Activated naive CD8-positive, alpha-beta T cell treated with anti-CD3 and anti-CD28 coated beads, Interleukin-2, amount 50 U/mL, for 16 hours (primary cell): Measurements from ENCODE around the gene JPH4.

Source experiments
- DNase-seq: peaks from one replicate; pipeline ENCODE4 v3.0.0-alpha.2; 2020; ENCODE audit warnings: low read depth, low spot score

JPH4 gene

DNA sequence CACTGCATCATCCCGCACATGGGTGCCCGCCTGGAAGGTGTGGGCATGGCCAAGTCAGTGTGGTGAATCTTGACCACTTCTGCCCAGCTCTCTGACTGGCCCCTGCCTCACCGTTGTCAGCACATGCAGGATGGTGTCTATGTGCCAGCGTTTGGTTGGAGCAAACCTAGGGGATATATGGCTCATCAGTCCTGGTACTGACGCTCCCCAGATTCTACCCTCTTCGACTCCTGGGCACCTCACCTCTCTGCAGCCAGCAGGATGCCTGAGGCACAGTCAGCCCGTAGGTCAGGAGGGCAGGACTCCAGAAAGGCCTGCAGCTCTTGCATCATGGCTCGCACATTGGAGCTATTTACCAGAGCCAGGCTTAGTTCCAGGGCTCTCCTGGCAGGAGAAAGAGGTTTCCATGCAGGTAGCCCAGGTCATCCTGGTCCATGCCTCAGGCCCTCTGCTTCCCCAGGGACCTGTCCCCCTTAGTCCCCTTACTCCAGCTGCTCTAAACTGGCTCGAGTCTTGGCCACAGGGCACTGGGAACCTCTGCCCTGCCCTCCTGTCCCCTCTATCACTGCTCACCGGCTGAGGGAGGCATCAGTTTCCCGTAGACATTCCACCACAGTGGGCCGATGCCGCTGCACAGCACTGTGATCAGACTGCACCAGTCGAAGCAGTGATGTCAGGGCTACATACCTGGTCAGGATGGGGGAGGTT is 15.0 kb downstream of the JPH4 start:
- no peak for DNase-seq

DNA sequence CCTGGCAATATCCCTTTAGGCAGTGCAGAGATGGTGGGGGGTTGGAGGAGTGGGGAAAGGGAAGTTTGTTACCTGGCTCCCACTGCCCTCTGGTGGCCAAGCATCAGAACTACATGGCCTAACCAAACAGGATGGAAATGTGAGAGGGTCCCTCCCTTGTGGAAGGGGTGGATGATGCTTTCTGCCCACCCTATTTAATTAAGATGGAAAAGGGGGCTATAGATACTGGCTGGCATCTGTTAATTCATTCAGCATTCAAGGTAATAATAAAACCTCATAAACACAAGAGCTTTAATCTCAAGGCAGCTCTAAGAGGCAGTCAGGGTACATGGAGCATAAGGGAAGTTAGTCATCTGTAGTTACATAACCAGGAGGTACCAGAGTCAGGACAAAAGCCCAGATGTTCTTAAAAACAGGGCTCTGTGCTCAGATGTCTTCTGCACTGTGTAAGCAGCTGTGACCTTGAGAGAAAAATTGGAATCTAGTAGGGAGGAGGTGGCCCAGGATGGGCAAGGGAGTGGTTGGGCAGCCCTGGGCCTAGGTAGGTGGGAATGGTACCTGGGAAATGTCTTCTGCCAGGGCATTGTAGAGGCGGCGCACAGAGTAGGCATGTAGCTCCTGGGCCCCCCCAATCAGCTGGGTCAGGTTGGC is 15.6 kb downstream of the JPH4 start:
- peak; percentile 26 for DNase-seq

DNA sequence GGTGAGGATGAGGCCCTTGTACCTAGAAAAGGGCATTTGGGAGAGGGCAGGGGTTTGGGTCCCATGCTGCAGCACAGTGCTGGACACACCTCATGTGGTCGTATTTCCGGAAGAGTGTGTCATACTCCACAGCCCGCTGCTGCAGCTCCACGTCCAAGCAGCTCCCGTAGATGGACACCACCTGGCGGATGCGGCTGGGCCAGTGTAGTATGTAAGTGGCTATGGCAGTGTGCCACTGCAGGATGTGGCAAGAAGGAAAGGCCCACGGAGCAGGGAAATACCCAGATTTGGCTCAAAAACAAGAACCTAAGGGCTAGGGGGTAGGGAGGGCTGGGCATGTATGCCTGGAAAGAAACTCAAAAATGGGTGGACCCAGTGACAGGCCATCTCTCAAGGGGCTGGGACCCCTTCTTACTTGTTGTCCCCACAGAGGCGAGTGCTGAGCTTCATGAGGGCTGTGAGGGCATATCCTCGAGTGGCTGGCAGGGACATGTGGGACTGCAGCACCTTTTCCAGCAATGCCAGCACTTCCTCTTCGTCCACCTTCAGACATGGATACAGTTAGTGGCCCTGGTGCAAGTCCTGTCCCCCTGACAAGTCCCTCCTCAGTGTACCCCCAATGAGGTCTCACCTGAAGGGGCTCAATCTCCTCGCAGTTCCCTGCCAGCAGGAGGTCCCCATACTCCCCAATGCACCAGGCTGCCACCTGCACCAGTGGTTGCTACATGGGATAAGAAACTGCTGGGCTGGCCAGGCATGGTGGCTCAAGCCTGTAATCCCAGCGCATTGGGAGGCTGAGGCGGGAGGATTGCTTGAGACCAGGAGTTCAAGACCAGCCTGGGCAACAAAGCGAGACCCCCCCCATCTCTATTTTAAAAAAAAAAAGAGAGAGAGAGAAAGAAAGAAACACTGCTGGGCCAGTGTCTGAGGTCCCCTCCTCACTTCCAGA is 16.4 kb downstream of the JPH4 start:
- DNase-seq = no peak

DNA sequence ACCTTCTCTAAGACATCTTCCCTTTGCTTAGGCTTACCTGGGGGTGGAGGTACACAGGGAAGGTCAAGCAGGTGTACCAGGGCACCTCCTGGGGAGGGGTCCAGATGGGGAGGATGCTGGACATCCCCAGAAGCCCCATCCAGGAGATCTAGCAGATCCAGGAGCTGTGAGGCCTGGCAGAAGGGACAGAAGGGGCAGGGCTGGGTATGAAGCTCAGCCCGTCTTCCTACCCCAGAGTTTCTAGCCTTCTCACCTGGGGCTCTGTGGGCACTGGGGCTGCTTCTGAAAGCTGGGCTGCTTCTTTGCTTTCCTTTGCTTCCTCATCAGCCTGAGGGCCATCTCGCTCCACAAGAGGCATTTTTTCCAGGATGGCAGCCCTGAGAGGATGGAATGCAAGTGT is 17.3 kb downstream of the JPH4 start:
- DNase-seq = no peak

DNA sequence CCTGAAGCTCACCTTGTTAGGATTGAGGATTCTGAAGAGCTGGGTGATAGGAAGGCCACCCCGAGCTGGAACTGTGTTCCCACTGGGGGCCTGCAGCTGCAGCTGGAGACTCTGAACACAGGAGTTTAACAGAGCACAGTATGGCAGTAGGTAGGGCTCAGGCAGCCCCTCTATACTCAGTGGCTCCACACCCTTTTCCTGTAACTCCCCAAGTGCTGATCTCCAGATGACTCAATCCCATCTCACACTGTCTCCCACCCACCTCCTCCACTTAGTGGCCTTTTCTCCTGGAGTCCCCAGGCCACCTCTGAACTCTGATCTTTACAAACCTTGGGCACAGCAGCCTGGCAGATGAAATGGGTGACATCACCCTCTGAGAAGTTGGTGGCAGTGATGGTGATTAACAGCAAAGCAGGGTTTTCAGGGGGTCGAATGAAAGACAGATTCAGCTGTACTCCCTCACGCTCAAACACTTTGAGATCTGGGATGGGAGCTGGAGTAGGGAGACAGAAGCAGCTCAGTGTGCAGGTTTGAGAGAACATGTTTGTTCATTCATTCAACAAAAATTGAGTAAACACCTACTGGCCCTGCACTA is 18.6 kb downstream of the JPH4 start:
- DNase-seq = no peak

DNA sequence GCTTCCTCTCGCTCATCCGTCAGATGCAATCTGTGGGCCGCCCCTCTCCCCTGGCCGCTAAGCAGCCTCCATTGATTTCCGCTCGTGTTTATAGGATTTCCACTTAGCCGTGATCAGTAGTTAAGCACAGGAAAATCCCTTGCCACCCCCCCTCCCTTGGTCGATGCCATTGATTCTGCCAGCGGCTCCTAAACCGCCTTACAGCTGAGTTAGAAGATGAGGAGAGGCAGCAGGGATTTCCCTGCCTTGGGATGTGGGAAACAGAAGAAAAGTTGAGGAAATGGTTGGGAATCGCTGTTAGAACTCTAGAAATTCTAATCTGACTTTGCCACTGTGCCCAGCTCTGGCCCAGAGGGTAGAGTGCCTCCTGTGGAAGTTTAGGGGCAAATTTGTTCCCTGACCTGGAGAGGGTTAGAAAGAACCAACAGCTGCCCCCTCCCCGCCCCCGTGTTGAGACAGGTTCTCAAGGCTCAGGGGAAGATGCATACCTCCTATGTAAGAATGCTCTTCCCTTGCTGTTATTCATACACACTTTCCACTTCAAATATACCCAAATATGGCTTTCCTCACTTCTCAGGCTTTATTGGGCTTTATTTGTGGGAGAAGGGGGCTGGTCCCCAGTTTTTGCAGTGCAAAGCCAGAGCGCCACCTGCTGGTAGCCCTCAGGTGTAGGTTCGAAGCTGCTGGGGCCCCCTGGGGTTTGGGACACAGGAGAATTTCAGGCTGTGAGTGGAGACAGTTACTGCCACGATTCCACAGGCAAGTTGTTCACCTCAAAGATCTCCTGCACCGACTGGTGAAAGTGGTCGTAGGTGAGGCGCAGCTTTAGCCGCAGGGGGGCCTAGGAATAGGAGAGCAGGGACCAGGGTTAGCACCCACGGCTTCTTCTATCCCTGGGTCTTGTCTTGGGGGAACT is 19.3 kb downstream of the JPH4 start:
- peak; percentile 39 for DNase-seq

DNA sequence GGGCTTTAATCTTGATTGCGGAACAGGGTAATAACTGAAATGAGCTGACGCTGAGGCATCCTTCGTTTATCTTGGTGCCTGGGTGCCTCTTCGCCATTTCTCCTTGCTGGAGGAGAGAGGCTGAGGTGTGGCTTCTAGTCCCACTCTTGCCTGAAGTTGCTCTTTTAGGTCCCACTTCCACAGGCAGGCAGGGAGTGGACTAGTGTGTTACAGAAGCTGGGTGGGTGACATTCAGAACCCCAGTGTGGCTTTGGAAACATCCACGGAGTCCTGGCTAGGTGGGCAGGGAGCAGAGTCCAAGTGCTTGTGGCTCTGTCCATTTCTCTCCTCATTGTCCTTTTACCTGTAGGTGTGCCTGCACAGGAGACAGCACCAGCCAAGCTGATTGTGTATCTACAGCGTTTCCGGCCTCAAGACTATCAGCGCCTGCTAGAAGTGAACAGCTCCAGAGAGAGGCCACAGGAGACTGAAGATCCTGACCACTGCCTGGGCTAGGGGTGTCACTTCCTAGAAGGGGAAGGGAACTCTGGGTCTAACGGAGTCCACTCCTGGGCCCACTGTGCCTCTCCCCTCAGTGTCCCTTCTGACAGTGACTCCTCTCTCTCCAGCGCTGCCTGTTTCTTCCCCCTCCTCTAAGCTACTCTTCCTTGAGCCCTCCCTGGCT is 20.1 kb downstream of the JPH4 start:
- DNase-seq = no peak

DNA sequence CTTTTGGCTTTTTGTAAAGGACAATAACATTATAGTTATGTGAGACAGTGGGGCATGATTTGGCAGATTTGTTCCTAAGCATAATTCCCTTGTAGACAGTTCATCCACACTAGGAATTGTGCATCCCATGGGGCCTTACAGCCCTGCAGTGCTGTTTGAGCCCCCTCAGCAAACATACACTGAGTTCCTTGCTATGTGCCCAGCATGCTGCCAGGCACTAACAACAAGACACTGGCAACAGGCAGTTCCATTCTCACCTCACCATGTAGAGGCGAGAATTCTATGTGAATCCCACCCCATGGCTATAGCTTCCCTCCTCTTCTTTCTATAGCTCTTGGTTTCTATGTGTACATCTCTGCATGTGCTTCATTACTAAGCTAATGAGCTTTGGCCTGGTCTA is 20.6 kb downstream of the JPH4 start:
- DNase-seq = no peak

DNA sequence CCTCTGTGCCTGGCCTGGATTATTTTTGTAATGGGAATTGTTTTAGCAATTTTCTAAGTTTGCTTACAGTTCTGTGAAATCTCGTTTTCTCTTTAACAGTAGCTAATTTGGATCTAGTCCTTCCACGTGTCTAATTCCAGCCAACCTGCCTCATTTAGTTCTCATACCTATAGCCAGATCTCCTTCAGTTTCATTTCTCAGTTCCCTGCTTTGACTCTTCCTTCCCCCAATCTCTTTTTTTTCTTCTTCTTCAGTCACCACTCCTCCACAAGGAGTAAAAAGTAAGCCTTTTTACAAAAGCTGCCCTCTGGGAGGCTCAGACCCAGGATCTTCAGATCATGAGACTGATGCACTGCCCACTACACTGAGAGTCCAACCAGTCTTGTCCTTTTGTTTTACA is 21.1 kb downstream of the JPH4 start:
- no peak for DNase-seq

DNA sequence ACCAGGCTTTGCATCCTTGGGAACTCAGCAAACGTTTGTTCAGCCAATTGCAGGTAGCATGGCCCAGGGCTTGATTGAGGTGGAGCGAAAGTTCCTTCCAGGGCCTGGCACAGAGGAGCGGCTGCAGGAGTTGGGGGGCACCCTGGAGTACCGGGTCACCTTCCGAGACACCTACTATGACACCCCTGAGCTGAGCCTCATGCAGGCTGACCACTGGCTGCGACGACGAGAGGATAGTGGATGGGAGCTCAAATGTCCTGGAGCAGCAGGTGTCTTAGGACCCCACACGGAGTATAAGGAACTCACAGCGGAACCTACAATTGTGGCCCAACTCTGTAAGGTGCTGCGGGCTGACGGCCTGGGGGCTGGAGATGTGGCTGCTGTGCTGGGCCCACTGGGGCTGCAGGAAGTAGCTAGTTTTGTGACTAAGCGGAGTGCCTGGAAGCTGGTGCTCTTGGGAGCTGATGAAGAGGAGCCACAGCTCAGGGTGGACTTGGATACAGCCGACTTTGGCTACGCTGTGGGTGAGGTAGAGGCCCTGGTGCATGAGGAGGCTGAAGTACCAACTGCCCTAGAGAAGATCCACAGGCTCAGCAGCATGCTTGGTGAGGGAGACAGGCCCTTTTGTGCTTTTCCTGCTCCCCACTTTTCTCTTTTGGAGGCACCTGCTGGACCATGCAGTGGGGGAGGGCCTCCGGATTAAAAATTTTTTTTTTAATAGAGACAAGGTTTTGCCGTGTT is 21.7 kb downstream of the JPH4 start:
- no peak for DNase-seq

DNA sequence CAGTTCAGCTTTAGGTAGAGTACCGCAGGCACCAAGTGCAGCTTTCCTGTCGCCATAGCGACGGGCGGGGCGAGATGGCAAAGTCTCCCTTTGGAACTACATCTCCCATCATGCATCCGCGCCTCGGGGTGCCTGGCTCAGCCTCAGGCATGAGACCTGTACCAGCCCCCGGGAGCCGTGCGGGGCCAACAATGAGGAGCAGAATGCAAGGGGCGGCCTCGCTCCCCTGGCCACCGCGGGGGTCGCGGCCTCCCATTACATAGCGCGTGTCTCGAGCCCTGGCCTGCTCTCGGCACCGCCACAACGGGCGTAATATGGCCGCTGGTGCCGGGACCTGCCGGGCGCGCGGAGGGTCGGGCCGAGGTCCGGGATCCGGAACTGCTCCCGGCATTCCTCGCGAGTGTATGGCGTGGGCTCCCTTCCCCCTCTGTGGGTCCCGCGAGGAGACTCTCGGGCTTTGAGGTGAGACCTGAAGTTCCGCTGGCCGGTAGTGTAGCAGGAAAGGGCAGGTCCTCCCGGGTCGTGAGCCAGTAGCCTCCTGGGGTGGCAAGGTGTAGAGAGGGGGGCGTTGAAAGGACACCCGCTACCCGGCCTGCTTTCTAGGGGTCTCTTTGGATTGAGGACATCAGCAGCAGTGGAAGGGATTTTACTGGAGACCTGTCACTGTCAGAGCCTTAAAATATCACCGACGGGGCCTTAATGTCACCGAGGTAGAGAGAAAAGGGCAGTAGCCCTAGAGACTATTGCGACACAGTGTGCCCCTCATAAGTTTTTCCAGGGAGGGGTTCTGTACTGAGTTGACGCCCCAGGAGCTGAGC is 22.5 kb downstream of the JPH4 start, which contains the start of gene THTPA:
TSS of gene THTPA (plus strand) at position 390 of the 818 bp plus-strand sequence. CDS start 487 bp downstream, outside the sequence.
- peak; percentile 83 for DNase-seq

DNA sequence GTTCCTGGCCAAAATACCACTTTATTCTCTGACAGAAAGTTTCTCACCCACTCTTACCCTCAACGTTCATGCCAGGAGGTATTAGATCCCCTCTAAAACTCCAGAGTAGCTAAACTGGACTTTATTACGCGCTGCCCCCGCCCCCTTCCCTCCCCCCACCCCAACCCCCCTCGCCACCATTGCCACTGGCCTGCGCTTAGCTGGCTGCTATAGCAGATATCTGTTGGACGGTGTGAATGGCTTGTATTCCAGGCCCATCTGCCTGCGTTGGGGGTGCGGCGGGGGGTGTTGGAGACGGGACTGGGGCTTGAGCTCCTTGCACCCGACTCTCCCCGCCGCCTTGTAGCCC is 23.1 kb downstream of the JPH4 start:
- no peak for DNase-seq

DNA sequence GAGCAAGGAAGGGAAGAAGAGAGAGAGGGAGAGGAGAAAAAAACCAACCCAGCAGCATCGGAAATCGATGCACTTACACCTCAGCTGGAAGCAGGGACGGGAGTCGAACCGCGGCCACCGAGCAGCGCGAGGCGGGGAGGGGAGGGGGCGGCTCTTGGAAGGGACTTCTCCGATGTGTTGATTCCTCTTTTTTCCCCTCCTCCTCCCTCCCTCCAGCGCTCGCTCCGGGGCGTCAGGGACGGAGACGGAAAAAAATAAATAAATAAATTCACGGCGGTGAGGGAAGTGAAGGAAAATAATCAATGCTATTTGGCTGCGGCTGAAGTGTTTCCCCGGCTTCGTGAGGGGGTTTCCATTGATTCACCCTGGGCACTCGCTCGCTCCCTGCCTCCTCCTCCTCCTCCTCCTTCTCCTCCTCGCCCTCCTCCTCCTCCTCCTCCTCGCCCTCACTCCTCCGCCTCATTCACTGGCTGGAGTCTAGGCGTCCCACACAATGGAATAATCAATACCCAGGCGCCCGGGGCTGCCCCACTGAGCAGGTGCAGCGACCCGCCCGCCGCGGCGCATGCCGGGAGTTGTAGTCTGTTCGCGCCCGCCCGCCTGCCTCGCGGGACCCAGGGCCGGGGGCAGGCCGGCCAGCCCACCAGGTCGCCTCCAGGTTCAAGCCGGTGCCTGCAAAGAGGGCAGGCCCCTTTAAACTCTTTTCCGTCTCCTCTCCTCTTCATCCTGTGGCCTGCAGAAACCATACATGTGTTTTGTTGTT is 27.1 kb downstream of the JPH4 start, which contains the start of gene ZFHX2:
TSS of gene ZFHX2 (minus strand) at position 500 of the 763 bp plus-strand sequence. CDS start 16,440 bp downstream, outside the sequence.
- peak; percentile 60 for DNase-seq

DNA sequence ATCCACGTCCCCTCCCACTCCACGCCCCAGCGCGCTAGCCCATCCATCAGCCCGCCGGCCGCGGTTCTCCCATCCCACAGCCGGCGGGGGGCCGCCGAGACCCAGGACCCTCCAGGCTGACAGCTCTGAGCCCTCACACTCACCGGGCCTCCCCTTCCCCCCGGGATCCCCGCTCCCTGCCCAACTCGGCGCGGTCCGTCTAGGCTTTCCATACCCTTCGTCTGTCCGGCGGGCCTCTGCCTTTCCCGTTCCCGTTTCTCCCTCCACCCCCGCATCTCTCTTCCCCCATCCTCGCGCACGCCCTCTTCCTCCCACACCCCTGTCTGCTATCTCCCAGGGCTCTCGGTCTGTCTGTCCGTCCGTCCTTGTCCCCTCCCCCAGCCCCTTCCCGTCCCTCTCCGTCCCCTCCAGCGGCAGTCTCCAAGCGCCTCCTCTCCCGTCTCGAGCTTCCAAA is 27.8 kb downstream of the JPH4 start:
- DNase-seq = no peak

DNA sequence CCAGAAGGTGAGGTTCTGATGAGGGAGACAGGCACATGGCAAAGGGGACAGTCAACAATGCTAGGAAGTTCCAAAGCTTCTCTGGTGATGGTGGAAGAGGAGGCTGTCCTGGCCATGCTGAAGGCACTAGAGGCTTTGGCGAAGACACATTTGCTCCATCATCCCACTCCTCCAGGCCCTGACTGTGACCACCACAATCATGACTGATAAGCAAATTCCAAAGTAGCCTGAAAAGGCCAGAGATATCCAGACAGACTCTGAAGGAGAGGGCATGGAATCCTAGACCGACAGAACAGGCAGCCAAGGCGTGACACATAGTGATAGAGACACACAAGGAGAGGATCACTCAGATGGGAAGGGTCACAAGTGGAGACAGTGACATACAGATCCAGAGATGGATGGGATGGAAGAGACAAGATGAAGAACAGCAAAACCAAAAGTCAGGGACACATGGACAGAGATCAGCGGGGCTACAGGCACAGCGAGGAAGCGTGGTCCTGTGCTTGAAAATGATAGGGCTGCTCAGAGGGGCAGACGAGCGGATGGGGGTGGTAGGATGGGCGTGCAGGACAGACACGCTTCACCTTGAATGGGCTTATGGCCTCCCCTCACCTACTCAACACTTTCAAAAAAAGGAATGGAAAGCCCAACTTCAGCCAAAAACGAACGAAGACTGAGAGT is 28.3 kb downstream of the JPH4 start:
- no peak for DNase-seq

DNA sequence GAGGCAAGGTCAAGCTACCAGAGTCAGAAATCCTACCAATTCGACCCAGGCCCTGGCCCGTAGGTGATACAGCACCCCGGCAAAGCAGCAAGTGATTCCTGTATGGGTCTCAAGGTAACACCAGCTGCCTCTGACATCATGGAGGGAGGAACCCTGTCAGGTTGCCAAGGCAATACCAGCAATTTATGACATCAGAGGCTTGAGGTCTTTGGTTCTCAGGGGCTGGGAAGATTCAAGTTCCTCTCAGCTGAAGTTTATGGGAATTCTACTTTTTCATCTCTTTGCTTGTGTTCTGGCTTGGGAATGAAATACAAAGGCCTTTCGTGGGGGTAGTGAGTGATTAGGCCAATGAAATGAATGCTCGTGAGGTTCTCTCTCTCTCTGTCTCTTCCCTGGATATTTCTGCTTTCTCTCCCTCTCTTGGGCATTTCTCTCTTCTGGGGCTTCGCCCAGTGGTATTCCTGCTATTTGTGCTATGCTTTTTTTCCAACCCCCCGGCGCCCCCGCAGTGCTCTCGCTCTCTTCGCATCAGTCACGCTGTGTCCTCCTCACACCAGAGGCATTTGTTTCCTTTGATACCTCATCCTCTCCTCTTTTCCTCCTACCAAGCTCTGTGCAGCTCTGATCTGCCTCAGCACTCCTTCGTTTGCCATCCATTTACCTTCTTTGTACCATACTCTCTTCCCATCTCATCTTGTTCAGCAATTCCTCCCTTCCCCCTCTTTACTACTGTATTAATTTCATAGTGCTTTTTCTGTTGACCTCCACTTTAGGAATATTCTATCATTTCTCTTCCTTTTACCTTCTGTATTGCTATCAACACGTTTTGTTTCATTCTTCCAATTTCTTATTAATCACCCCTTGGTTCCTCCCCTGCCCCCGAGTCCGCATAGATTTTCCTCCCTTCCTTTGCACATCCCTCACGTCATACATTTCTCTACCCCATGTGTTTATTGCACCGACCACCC is 30.0 kb downstream of the JPH4 start:
- no peak for DNase-seq
